GM13977 (cell line): ENCODE data around the gene SRP9.
"Not testable (repeated sequence)": the region's sequence is repeated elsewhere in the genome, so short reads cannot be mapped to it uniquely, and the experiment has no call there.

ENCODE experiments used
- DNase-seq: peaks from one replicate; pipeline ENCODE4 v3.0.0; 2012; ENCODE audit warnings: low spot score
- CTCF ChIP-seq: IDR thresholded peaks from 2 replicates; pipeline ENCODE4 v1.5.1; 2012; ENCODE audit warnings: mild to moderate bottlenecking, control low read depth; ENCODE audit not compliant: insufficient read depth; ENCODE audit errors: extremely low read depth, missing control alignments
- in situ Hi-C: fragments of 300-500 bp; cut with MboI; formaldehyde crosslinking; loops from one replicate; pipeline ENCODE4 v1.12.0; 2022; ENCODE audit warnings: low sequenced_read_pairs, low pct_unique_long_range_greater_than_20kb, mixed read lengths, inconsistent platforms; ENCODE audit not compliant: unreplicated experiment

The SRP9 gene

GRCh38 chr1:225776294-225776693 is 1.3 kb upstream of the SRP9 start:
- no peak for DNase-seq
- in situ Hi-C loops = no loop called here
- TF ChIP-seq CTCF = no peak

GRCh38 chr1:225777058-225777582 is 506 bp upstream of the SRP9 start:
- in situ Hi-C loops = no loop called here
- no peak for TF ChIP-seq CTCF
- no peak for DNase-seq

- TF ChIP-seq CTCF = no peak
- in situ Hi-C loops = no loop called here
- no peak for DNase-seq
Observed at GRCh38 chr1:225778337-225778669, 677 bp downstream of the SRP9 start.

GRCh38 chr1:225779165-225779564 is 1.5 kb downstream of the SRP9 start:
- DNase-seq, in situ Hi-C loops: not testable (repeated sequence)

DNA sequence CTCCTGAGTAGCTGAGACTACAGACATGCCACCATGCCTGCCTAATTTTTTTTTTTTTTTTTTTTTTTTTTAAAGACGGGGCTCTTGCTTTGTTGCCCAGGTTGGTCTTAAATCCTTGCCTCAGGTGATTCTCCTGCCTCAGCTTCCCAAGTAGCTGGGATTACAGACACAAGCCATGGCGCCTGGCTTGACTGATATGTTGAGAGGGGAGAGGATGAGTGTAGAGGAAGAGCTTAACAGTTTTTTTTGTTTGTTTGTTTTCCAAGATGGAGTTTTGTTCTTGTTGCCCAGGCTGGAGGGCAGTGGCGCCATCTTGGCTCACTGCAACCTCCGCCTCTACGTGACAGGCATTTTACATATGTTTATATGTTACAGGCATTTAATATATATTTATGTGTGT is 2.5 kb downstream of the SRP9 start:
- TF ChIP-seq CTCF = no peak
- in situ Hi-C loops = no loop called here

DNA sequence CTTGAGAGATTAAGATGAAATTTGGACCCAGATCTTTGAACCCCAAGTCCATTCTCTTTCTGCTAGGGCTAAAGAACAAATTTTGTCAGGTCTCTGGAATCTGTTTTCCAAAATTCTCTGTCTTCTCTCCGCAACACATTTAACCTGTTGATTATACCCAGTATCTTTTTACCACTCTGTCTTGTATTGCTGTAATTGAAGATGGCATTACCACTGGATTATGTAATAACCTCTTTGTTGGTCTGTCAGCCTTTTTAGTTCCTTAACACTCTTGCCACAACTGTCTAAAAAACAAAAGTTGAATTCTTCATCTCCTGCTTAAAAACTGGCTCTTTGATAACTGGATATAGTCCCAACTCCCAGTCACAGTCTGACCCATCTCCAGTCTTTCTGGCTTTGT is 3.0 kb downstream of the SRP9 start:
- no peak for DNase-seq
- in situ Hi-C loops = no loop called here
- TF ChIP-seq CTCF = no peak

More for the DNA sequence above, 2.5 kb downstream of the SRP9 start:
- DNase-seq = no peak

GRCh38 chr1:225789142-225789541 is 11.5 kb downstream of the SRP9 start:
- in situ Hi-C loops, DNase-seq: not testable (repeated sequence)

GRCh38 chr1:225794954-225795353 is 17.3 kb downstream of the SRP9 start:
- in situ Hi-C loops = no loop called here
- DNase-seq = no peak
- no peak for TF ChIP-seq CTCF

- in situ Hi-C loops, DNase-seq: not testable (repeated sequence)
Observed at GRCh38 chr1:225796097-225796496, 18.5 kb downstream of the SRP9 start.

- DNase-seq, in situ Hi-C loops: not testable (repeated sequence)
Observed at GRCh38 chr1:225801146-225801545, 23.5 kb downstream of the SRP9 start.
